Measurements from ENCODE around the gene FAM177A1.
"Not testable (repeated sequence)": the region's sequence is repeated elsewhere in the genome, so short reads cannot be mapped to it uniquely, and the experiment has no call there.

Gene FAM177A1

DNA sequence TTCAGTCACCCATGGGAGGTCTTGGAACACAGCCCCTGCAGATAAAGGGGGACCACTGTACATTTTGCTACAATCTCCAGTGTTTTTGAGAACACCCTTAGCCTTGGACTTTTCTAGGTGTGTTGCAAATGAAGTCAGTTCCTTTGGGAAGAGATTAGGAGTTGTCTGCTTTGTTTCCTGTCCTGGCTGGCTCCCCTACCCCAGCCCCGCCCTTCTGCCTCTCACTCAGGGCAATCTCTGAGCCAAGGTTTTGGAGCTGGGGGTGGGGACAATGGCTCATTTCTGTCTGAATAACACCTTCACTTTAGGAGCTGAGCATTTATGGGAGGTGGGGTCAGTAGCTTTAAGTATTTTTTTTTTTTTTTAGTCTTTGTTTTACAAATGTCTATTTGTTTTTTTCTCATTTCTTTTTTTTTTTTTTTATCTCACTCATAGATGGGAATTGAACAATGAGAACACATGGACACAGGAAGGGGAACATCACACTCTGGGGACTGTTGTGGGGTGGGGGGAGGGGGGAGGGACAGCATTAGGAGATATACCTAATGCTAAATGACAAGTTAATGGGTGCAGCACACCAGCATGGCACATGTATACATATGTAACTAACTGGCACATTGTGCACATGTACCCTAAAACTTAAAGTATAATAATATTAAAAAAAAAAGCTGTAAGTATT lies 15.2 kb downstream of the FAM177A1 start:
- DNase-seq (ENCODE audit: low read depth) = not testable (repeated sequence)

DNA sequence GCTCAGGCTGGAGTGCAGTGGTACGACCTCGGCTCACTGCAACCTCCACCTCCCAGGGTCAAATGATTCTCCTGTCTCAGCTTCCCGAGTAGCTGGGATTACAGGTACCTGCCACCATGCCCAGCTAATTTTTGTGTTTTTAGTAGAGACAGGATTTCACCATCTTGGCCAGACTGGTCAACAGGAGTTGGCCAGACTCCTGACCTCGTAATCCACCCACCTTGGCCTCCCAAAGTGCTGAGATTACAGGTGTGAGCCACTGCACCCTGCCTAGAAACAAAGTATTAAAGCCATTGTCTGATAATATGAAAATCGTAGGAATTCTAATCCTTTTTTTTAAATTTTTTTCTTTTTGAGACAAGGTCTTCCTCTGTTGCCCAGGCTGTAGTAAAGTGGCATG lies 19.7 kb downstream of the FAM177A1 start:
- not testable (repeated sequence) for DNase-seq (ENCODE audit: low read depth)

DNA sequence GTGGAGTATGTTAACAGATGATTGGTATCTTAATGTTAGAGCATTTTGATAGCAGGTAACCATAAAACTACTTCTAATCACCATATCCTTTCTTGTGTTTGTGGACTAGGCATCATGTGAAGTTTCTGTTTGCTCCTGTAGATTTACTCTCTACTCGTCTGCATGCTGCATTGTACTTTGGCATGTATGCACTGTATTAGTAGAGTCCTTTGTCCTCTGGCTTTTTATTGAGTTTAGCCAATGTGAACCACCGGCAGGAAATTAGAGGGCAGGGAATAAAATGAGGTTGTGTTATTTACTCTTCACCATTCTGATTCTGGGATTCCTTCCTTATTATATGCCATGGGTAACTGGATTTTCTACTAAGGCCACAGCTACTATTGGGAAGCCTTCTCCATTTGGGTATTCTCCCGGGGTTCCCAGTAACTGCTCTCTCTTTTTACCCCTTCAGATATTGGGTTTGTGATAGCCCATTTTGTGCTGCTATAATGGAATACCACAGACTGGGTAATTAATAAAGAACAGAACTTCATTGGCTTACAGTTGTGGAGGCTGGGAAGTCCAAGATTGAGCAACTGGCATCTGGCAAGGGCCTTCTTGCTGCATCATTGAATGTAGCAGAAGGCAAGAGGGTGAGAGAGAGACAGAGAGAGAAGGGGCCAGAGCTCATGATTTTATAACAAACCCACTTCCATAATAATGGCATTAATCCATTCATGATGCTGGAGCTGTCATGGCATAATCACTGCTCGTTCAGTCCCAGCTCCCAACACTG lies 22.4 kb downstream of the FAM177A1 start:
- DNase-seq (ENCODE audit: low read depth) = no peak

DNA sequence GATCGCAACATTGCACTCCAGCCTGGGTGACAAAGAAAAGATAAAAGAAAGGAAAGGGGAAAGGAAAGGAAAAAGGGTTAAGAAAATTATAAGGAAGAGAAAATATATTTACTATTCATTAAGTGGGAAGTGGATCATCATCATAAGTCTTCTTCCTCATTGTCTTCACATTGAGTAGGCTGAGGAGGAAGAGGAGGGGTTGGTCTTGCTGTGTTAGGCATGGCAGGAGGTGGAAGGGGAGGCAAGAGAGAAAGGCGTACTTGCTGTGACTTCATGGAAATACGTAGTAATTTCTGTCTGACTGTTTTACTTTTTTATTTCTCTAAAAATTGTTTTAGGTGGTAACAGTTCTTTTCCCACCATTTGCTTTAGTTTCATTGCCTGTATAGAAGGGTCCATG lies 26.2 kb downstream of the FAM177A1 start:
- no peak for DNase-seq (ENCODE audit: low read depth)

DNA sequence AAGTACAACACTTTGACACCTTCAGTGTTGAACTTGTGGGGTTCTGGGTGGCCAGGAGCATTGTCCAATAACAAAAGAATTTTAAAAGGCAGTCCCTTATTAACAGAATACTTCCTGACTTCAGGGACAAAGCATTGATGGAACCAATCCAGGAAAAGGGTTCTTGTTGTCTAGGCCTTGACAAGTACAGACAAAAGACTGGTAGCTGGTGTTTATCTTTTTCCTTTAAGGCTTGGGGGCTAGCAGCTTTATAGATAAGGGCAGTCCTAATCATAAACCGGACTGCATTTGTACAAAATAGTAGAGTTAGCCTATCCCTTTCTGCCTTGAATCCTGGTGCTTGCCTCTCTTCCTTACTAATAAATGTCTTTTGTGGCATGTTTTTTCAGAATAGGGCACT lies 27.4 kb downstream of the FAM177A1 start:
- no peak for DNase-seq (ENCODE audit: low read depth)

DNA sequence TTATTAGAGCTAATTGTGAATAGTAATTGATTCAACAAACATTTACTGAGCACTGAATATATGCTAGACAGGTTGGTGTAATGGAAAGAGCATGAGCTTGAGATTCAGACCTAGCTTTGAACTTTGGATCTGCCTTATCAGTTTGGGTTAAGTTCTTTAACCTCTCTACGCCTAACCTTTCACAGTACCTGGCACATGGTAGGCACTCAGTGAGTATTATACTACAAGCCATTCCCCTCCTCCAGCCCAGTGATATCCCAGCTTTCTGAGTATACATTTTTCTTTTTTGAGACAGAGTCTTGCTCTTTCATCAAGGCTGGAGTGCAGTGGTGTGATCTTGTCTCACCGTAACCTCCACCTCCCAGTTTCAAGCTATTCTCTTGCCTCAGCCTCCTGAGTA lies 32.0 kb downstream of the FAM177A1 start:
- no peak for DNase-seq (ENCODE audit: low read depth)

DNA sequence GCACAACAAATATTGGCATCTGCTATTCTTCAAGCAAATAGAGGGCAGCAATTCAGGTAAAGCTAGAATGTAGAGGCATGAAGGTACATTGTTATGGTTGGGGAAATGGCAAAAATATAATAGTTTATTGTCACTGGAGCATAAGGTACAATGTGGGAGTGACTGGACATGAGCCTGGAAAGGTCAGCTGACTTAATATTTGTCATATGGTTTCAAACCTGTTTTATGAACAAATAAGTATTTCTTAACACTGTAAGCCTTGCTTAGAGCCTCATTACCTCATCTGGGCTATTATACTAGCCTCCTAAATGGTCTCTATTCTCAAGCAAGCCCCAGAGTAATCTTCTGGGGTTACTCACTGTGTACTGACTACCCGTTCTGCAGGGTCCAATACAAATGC lies 33.7 kb downstream of the FAM177A1 start:
- no peak for DNase-seq (ENCODE audit: low read depth)

DNA sequence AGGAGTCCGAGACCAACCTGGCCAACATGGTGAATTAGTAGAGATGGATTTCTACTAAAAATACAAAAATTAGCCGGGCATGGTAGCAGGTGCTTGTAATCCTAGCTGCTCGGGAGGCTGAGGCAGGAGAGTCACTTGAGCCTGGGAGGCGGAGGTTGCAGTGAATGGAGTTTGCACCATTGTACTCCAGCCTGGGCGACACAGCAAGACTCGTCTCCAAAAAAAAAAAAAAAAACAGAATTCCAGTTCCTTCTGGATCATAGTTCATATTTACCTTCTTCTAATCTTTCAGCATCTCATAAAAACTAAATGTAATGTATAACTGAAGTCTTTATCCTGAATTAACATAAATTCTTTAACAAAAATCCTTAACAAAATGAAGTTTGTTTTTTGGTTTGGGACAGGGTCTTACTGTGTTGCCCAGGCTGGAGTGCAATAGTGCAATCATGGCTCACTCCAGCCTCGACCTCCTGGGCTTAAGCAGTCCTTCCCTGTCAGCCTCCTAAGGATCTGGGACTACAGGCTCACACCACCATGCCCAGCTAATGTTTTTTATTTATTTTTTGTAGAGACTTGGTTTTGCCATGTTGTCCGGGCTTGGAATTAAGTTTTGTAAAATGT lies 37.6 kb downstream of the FAM177A1 start:
- DNase-seq (ENCODE audit: low read depth) = no peak

DNA sequence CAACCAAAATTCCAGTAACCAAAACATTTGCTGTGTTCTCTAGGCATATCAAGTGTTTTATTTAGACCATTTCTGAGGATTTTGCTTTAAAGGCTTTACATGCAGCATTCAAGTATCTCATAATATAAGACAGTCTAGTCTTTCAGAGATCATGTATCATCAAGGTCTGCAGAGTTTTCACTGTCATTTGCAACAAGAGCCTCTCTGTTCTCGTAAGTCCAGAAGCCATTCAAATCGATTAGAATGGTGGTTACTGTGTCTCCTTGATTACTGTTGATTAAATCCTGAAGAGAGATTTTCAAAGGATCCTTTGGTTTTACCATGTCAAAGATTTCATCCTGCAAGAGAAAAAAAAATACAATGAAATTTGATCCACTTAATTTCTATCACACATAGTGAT lies 39.4 kb downstream of the FAM177A1 start:
- DNase-seq (ENCODE audit: low read depth) = no peak

DNA sequence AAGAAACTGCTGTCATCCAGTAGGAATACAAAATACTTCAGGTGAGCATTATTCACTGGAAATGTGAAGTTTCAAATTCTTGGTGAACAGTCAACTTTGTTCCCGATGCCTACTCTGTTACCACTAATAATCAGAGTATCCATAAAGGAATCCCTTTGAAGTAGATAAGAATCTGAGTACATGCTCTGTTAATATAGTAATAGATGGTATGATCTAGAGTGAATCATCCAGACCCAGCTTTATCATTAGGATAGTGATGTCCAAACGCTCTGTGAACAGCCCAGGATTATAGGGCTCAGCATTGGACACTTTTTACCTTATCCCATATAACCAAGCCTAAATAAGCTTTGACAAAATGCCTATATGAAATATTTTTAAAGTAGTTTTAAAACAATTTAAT lies 42.4 kb downstream of the FAM177A1 start:
- no peak for DNase-seq (ENCODE audit: low read depth)

DNA sequence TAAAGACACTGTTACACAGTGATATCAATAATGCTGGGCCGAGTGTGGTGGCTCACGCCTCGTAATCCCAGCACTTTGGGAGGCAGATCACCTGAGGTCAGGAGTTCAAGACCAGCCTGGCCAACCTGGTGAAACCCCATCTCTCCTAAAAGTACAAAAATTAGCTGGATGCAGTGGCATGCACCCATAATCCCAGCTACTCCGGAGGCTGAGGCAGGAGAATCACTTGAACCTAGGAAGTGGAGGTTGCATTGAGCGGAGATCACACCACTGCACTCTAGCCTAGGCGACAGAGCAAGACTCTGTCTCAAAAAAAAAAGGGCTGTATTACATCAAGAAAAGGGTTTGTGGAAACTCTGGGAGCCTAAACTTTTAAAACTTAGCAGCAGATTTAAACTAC lies 48.6 kb downstream of the FAM177A1 start:
- not testable (repeated sequence) for DNase-seq (ENCODE audit: low read depth)

DNA sequence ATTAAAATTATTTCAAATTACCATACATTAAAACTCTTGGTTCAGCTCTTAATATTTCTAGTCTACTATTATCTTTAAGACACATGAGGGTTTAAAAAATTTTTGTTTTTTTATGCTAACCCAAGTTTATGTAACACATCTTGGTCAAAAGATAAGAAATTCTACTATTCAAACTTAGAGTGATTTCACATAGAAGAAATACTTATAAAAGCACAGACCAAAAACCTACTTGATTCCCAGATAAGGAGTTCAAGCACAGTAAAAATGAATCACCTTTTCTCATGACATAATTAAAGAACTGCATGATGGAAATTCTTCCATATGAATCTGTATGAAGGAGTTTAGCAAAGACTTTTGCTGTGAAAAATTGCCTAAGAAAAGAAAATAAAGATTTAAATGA lies 61.8 kb downstream of the FAM177A1 start:
- no peak for DNase-seq (ENCODE audit: low read depth)

DNA sequence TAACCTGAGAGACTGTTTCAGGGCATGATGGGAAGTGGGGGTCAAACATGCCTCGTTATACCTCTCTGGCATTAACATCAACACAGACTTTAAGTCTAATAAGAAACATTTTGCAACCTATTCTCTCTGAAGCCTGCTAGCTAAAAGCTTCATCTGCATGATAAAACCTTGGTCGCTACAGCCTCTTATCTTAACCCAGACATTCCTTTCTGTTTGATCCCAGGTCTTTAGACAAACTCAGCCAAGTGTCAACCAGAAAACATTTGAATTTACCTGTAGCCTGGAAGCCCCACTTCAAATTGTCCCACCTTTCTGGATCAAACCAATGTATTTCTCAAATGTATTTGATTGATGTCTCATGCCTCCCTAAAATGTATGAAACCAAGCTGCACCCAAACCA lies 66.6 kb downstream of the FAM177A1 start:
- DNase-seq (ENCODE audit: low read depth) = no peak

DNA sequence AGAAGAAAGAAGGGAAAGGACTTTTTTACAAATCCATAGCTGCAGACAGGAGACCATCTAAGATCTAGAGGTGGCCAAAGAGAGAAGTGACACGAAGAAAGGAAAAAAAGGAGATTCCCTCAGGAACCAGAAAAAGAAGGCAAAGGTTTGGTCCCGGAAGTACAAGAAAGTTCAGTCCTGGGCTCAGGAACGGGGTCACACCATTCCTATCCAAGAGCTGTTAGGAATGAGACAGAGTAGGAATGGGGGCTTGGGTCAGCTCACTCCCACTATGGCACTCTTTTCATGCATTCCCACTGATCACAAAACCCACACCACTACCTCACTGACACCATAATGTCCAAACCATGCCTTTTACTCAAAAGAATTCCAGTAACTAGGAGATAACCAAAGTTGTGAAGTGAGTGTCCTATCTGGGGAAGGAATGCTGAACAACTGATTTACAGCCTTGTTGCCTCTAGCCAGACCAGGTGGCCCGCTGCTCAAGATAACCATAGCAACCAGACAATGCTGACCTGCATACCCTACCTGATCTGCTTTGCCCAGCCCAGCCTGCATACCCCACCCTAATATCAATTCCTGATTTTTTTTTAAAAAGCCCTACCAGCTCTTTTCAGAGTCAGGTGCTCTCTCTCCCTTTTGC lies 67.4 kb downstream of the FAM177A1 start:
- no peak for DNase-seq (ENCODE audit: low read depth)

DNA sequence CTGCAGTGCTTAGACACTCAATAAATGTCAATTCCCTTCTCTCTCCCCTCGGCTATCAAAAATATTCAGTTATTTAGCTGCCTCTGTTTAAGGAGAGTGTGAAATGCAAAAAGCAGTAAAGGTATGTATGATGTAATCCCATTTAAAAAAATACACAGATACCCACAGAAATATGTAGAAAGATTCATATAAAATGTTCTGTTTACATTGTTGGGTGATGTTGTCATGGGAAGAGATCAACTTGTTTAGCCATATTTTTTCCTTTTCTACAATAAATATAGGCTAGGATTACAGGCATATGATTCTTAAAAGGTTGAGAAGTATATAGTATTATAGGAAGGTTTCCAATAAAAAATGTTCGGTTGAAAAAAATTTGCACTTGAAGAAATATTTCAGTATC lies 68.0 kb downstream of the FAM177A1 start:
- no peak for DNase-seq (ENCODE audit: low read depth)

DNA sequence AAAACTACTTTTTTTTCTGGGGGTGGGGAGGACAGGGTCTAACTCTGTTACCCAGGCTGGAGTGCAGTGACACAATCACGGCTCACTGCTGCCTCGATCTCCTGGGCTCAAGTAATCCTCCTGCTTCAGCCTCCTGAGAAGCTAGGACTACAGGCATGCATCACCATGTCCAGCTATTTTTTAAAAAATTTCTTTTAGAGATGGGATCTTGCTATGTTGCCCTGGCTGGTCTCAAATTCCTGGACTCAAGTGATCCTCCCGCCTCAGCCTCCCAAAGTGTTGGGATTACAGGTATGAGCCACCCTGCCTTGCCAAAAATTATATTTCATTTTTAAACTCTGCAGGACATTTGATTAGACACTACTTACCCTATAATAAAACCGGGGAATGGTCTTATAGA lies 70.2 kb downstream of the FAM177A1 start:
- DNase-seq (ENCODE audit: low read depth) = no peak

DNA sequence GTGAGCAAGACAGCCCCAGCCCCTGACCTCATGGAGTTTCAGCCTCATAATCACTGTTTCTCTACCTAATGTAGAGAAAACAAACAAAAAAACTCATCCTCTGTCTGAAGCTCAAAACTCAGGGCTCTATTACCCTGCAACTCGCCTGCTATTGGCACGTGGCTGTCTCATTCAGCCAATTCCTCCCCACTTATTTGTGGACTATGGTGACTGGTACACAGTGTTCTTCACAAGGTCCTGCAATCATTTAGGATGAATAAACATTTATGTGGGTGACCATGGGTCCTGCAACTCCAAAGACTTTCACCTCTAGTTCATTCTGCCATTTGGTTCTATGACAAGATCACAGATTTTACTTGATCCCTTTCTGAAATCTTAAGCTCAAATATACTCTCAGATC lies 71.0 kb downstream of the FAM177A1 start:
- DNase-seq (ENCODE audit: low read depth) = no peak

DNA sequence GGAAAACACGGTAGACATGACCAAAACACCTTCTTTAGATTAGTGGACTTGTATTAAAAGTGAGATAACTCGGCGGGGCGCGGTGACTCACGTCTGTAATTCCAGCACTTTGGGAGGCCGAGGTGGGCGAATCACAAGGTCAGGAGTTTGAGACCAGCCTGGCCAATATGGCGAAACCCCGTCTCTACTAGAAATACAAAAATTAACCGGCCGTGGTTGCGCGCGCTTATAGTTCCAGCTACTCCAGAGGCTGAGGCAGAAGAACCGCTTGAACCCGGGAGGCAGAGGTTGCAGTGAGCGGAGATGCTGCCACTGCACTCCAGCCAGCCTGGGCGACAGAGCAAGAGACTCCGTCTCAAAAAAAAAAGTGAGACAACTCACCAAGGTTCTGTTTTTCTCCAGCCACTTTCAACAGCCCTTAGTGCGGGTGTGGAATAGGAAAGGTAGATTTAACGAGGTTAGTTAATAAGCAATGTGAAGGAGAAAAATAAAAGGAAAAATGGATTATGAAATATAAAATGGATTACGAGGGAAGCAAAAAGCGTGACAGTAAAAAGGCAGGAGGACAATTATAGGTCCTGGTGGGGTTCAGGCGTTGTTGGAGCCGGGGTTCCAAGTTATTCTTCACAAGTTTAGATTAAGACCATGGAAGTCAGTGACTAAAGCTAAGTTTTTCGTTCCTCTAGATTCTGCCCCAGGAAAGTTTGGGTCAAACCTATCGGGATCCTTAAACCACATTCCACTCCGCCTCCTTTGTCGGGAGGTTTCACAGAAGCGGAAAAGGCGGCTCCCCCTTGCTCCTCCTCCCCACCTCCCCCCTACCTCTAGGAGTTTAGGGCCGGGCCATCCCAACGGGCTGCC lies 75.2 kb downstream of the FAM177A1 start:
- DNase-seq (ENCODE audit: low read depth) = no peak

DNA sequence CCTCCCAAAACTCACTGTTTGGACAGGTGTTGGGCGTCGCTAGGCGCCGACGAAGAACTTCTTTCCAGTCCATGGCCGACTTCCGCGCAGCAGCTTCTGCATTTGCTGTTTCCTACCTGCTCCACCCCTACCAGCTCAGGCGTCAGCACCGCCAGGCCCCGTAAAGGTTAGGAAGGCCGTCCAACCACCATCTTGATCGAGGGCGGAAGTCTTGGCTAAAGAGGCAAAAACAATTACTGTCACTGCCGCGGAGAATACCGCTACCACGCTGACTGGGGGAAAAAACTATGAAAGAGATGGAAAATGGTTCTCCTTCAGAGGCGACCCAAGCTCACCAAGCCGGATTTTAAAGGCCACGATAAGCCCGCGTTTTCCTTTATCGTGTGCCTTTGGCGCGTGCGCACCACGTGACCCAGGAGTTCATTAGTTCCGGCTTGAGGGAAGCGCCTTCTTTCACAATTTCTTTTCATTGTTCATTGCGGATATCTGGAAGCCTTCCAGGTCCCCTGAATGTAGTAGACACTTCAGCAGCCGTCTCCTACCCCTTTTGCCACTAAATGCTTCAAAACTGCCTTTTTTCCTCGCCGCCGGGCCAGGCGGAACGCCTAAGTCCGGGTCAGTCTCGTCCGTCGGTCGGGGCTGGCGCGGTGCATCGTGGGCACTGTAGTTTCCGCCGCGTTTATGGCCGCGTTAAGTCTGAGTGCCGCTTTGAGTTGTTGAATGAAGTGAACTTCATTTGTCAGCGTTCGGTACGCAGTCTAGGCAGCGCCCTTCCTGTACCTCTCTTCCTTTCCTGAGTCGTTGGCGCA lies 76.0 kb downstream of the FAM177A1 start, which contains the start of the genes PPP2R3C and PRORP:
Gene PPP2R3C, minus strand, starts transcription at position 104 of the 809 bp plus-strand sequence. Its CDS starts 31 bp downstream, at position 73.
Gene PRORP, plus strand, starts transcription at position 666 of the 809 bp plus-strand sequence. CDS start 694 bp downstream, outside the sequence.
- DNase-seq (ENCODE audit: low read depth) = peak; percentile 68

DNA sequence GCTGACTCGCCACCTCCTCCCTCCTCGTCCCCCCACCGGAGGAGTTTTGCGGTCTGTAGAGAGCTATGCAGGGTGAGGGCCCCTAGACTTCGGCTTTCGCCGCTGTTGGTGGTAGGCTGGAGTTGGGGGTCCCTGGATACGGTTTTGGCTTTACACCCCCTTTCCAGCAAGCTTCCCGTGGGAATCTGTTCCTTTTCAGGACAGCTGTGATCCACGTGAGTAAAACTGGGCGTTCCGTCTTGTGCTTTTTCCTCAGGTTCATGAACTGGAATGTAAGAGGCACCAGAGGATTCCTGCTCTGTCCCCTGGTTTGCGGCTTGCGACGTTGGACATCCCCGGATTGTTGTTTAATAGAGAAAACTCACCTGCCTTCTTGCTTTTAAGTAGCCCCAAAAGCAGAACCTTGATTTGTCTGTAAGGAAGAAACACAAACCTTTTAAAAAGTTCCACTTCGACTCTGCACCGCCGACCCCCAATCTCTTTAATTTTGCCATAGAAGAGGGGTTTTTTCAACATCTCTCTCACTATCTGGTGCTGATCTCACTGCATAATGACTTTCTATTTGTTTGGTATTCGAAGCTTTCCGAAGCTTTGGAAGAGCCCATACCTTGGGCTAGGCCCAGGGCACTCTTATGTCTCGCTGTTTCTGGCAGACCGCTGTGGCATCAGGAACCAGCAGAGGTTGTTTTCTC lies 76.8 kb downstream of the FAM177A1 start:
- no peak for DNase-seq (ENCODE audit: low read depth)

All from CMK (cell line).